SK-N-SH (cell line): ENCODE data around the gene CHPF. TPM values are rescaled to one million over a fixed set of nuclear protein-coding genes. Genes with fewer than 3 reads are reported as not detected.

Source experiments
- CTCF ChIA-PET: fragments of 300-600, 350-600 bp; formaldehyde crosslinking; extraction: SDS; loops from one replicate; lab custom pipeline; 2021; lab: Yijun Ruan, JAX
- POLR2A ChIA-PET: fragments of 350-600 bp; sonication (Branson Sonifier 250); formaldehyde crosslinking; extraction: SDS; loops from one replicate; lab custom pipeline; 2020; ENCODE audit warnings: antibody characterized with exemption, inconsistent platforms; lab: Yijun Ruan, JAX
- DNase-seq: peaks from one replicate; pipeline ENCODE4 v3.0.0; 2012
- H2AFZ ChIP-seq: fragments of 200-600 bp; sonication (generic); 2 replicates; pipeline ENCODE4 v1.8.1; 2016; ENCODE audit warnings: antibody characterized with exemption, mild to moderate bottlenecking, low read depth
- H3F3A ChIP-seq: fragments of 200-600 bp; sonication (generic); replicated peaks from 2 replicates; pipeline ENCODE3; 2016; ENCODE audit warnings: antibody characterized with exemption, mild to moderate bottlenecking; ENCODE audit not compliant: insufficient read depth
- H3K27ac ChIP-seq, 2 experiments: fragments of 200-500 bp in 1 of 2; fragments of 200-600 bp in 1 of 2; sonication (Bioruptor generic) in 1 of 2; sonication (generic), shearing (Covaris generic) in 1 of 2; 2 replicates each; pipeline versions ENCODE4 v1.5.1 to v1.6.1; 2014 to 2016; ENCODE audit warnings: low read depth in 2 of 2, inconsistent platforms in 1 of 2, low read length in 1 of 2, mild to moderate bottlenecking in 1 of 2, mixed read lengths in 1 of 2
- H3K27me3 ChIP-seq: fragments of 200-600 bp; sonication (generic), shearing (Covaris generic); 2 replicates; pipeline ENCODE4 v1.6.1; 2016; ENCODE audit warnings: mixed run types; ENCODE audit not compliant: insufficient read depth
- H3K36me3 ChIP-seq, 2 experiments: fragments of 200-500 bp in 1 of 2; fragments of 200-600 bp in 1 of 2; sonication (Bioruptor generic) in 1 of 2; sonication (generic) in 1 of 2; replicated peaks in 1 of 2; 2 replicates each; pipeline versions ENCODE3 to v1.5.1; 2014 to 2016; ENCODE audit warnings: low read length in 1 of 2, mild to moderate bottlenecking in 1 of 2; ENCODE audit not compliant: insufficient read depth in 2 of 2, control insufficient read depth in 1 of 2
- H3K4me1 ChIP-seq, 2 experiments: fragments of 200-500 bp in 1 of 2; fragments of 200-600 bp in 1 of 2; sonication (Bioruptor generic) in 1 of 2; sonication (generic), shearing (Covaris generic) in 1 of 2; 2 replicates each; pipeline versions ENCODE4 v1.5.1 to v1.6.1; 2014 to 2016; ENCODE audit warnings: low read depth in 1 of 2, low read length in 1 of 2, mixed run types in 1 of 2; ENCODE audit not compliant: insufficient read depth in 2 of 2, control insufficient read depth in 1 of 2
- H3K4me2 ChIP-seq: fragments of 200-600 bp; sonication (generic), shearing (Covaris generic); 2 replicates; pipeline ENCODE4 v1.6.1; 2017; ENCODE audit warnings: mixed run types
- H3K4me3 ChIP-seq, 2 experiments: fragments of 200-500 bp in 1 of 2; fragments of 200-600 bp in 1 of 2; sonication (Bioruptor generic) in 1 of 2; sonication (generic), shearing (Covaris generic) in 1 of 2; 2 replicates each; pipeline versions ENCODE4 v1.5.1 to v1.8.1; 2014 to 2016; ENCODE audit warnings: low read depth in 2 of 2, inconsistent platforms in 1 of 2, low read length in 1 of 2, mild to moderate bottlenecking in 1 of 2, mixed read lengths in 1 of 2, moderate library complexity in 1 of 2
- H3K79me2 ChIP-seq: fragments of 200-600 bp; sonication (generic); 2 replicates; pipeline ENCODE4 v1.8.1; 2017; ENCODE audit warnings: mild to moderate bottlenecking; ENCODE audit not compliant: insufficient read depth
- H3K9ac ChIP-seq: fragments of 200-600 bp; sonication (generic); 2 replicates; pipeline ENCODE4 v1.6.1; 2017; ENCODE audit warnings: mixed run types
- H3K9me2 ChIP-seq: fragments of 200-600 bp; sonication (generic); 2 replicates; pipeline ENCODE4 v1.6.1; 2017; ENCODE audit warnings: mixed run types
- H3K9me3 ChIP-seq: fragments of 200-600 bp; sonication (generic); 2 replicates; pipeline ENCODE4 v1.6.1; 2017; ENCODE audit warnings: mixed run types, mild to moderate bottlenecking, moderate library complexity
- H4K20me1 ChIP-seq: fragments of 200-600 bp; sonication (generic); 2 replicates; pipeline ENCODE4 v1.6.1; 2017; ENCODE audit warnings: mild to moderate bottlenecking, mixed run types; ENCODE audit not compliant: insufficient read depth
- EZH2phosphoT487 ChIP-seq: fragments of 200-600 bp; sonication (generic); IDR thresholded peaks from 2 replicates; pipeline ENCODE4 v1.6.1; 2017; ENCODE audit warnings: low read depth, mixed run types, mild to moderate bottlenecking, antibody characterized with exemption, moderate library complexity, borderline replicate concordance
- FOSL2 ChIP-seq: IDR thresholded peaks from 2 replicates; pipeline ENCODE4 v1.4.0; 2012; ENCODE audit warnings: low read depth, mild to moderate bottlenecking, moderate library complexity, borderline replicate concordance
- FOXJ3 ChIP-seq: sonication (generic); formaldehyde crosslinking; IDR thresholded peaks from 2 replicates; pipeline ENCODE4 v1.5.1; 2020; ENCODE audit warnings: mild to moderate bottlenecking, missing genetic modification reagents
- FOXM1 ChIP-seq: IDR thresholded peaks from 2 replicates; pipeline ENCODE4 v1.4.0; 2012; ENCODE audit warnings: low read depth, mild to moderate bottlenecking
- GABPA ChIP-seq: IDR thresholded peaks from 2 replicates; pipeline ENCODE4 v1.4.0; 2012; ENCODE audit warnings: low read depth, mild to moderate bottlenecking
- GATA2 ChIP-seq: sonication (generic); formaldehyde crosslinking; IDR thresholded peaks from 2 replicates; pipeline ENCODE4 v1.5.0; 2020; ENCODE audit warnings: mild to moderate bottlenecking, missing genetic modification reagents
- IRF3 ChIP-seq: fragments of 150-350 bp; IDR thresholded peaks from 2 replicates; pipeline ENCODE4 v1.6.1; 2016; ENCODE audit warnings: mild to moderate bottlenecking, low read depth, low read length
- JUND ChIP-seq: IDR thresholded peaks from 2 replicates; pipeline ENCODE4 v1.4.0; 2012
- MEF2A ChIP-seq: IDR thresholded peaks from 2 replicates; pipeline ENCODE4 v1.4.0; 2012; ENCODE audit warnings: low read depth, borderline replicate concordance
- NRF1 ChIP-seq: IDR thresholded peaks from 2 replicates; pipeline ENCODE4 v1.6.1; 2012; ENCODE audit warnings: low read depth, mild to moderate bottlenecking, low read length
- REST ChIP-seq: IDR thresholded peaks from 2 replicates; pipeline ENCODE4 v1.6.1; 2012; ENCODE audit warnings: mild to moderate bottlenecking, low read depth, low read length, moderate library complexity
- RFX5 ChIP-seq: IDR thresholded peaks from 2 replicates; pipeline ENCODE4 v1.6.1; 2012; ENCODE audit warnings: mild to moderate bottlenecking, improper control_type of control experiment, low read length
- SMC3 ChIP-seq: IDR thresholded peaks from 2 replicates; pipeline ENCODE4 v1.6.1; 2012; ENCODE audit warnings: low read depth, low read length, improper control_type of control experiment
- TCF12 ChIP-seq: IDR thresholded peaks from 2 replicates; pipeline ENCODE4 v1.4.0; 2012
- TEAD4 ChIP-seq: IDR thresholded peaks from 2 replicates; pipeline ENCODE4 v1.4.0; 2012; ENCODE audit warnings: mild to moderate bottlenecking, borderline replicate concordance; ENCODE audit not compliant: insufficient read depth
- YY1 ChIP-seq: IDR thresholded peaks from 2 replicates; pipeline ENCODE4 v1.4.0; 2012; ENCODE audit warnings: low read depth, mild to moderate bottlenecking
- WGBS: methylation state at CpG from one replicate; pipeline ENCODE4 v1.1.6; 2017; ENCODE audit warnings: low lambda C conversion rate; 5-methylcytosine and 5-hydroxymethylcytosine counted together
- polyA plus RNA-seq, 3 experiments: library from polyadenylated mRNA; depleted of rRNA; stranded (reverse); fragments of >200 nt; gene quantifications; 2 replicates each; pipeline ENCODE4 v1.2.3, GENCODE V29; 2012
- TF ChIP-seq, protein P1 (sequence below): IDR thresholded peaks from 2 replicates; pipeline ENCODE4 v1.4.0; 2012; ENCODE audit warnings: low read depth, borderline replicate concordance
- TF ChIP-seq, protein P2 (sequence below): fragments of 200-600 bp; sonication (generic); IDR thresholded peaks from 2 replicates; pipeline ENCODE4 v1.6.1; 2017; ENCODE audit warnings: antibody characterized with exemption, mild to moderate bottlenecking, moderate library complexity

Gene CHPF
- polyA plus RNA-seq, 1 of the 3 experiments (the other 2 are of a cell fraction), result 141 TPM

DNA sequence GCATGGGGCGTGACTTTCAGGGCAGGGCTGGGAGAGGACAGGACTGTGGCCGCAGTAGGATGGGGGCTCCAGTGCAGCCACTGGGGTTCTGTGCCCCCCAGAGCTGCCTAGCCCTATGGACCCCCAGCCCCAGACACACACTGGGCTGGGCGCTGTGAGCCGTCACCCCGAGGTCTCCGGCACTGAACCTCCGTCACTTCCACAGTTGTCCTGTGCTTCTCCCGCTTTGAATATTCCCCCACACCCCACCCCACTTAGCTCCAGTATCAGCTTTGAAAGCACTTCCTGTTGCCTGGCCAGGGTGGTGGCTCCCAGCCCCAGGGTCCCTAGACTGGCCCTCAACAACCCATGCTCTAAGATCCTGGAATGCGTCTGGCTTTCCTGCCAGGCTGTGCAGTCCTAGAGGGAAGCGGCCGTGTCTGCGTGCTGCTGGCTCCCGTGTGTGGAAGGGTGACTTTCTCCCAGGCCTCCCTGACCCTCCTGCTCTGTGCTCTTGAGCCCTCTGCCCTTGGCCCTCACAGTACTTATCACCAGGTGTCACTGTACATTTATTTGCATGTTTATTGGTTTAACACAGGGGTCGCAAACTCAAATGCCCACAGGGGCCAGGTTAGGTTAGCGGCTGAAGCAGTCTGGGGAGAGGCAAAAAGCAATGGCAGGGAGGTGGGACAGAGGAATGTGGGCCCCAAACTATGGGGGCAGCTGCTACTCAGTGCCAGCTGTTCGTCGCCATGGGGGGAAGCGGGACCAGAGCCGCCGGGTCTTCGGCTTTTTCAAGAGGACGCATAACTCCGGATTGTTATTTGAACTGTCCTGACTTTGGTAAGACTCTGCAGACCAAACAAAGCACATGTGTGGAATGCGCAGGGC lies 17.8 kb upstream of the CHPF start (continued):
- TF ChIP-seq REST (no peak), FOXM1 (no peak), GATA2 (no peak)

- H2AFZ ChIP-seq, result no peak overlapping the region
- H3K4me1 ChIP-seq, result peaks cover 0 to 10% of the 10 kb centered on the region in 2 experiments; a peak in 1 of 4 replicates
- POLR2A ChIA-PET, result interaction anchor here (1.1 to 3.6 kb wide), 4 partner anchors 9 to 72 kb away, joined by 3 to 18 read pairs (median 6); partner anchors contain the start of gene STK11IP
- H3K9ac ChIP-seq, result no peak overlapping the region
- no peak overlapping the region for H3K4me3 ChIP-seq
- H3K79me2 ChIP-seq, result no peaks in the 10 kb centered on the region
- H3K9me3 ChIP-seq, result no peaks in the 10 kb centered on the region
- no peak for TF ChIP-seq JUND
- TF ChIP-seq, protein P1, sequence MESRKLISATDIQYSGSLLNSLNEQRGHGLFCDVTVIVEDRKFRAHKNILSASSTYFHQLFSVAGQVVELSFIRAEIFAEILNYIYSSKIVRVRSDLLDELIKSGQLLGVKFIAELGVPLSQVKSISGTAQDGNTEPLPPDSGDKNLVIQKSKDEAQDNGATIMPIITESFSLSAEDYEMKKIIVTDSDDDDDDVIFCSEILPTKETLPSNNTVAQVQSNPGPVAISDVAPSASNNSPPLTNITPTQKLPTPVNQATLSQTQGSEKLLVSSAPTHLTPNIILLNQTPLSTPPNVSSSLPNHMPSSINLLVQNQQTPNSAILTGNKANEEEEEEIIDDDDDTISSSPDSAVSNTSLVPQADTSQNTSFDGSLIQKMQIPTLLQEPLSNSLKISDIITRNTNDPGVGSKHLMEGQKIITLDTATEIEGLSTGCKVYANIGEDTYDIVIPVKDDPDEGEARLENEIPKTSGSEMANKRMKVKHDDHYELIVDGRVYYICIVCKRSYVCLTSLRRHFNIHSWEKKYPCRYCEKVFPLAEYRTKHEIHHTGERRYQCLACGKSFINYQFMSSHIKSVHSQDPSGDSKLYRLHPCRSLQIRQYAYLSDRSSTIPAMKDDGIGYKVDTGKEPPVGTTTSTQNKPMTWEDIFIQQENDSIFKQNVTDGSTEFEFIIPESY, result no peak
- TF ChIP-seq TEAD4, result no peak
- TF ChIP-seq, protein P2, sequence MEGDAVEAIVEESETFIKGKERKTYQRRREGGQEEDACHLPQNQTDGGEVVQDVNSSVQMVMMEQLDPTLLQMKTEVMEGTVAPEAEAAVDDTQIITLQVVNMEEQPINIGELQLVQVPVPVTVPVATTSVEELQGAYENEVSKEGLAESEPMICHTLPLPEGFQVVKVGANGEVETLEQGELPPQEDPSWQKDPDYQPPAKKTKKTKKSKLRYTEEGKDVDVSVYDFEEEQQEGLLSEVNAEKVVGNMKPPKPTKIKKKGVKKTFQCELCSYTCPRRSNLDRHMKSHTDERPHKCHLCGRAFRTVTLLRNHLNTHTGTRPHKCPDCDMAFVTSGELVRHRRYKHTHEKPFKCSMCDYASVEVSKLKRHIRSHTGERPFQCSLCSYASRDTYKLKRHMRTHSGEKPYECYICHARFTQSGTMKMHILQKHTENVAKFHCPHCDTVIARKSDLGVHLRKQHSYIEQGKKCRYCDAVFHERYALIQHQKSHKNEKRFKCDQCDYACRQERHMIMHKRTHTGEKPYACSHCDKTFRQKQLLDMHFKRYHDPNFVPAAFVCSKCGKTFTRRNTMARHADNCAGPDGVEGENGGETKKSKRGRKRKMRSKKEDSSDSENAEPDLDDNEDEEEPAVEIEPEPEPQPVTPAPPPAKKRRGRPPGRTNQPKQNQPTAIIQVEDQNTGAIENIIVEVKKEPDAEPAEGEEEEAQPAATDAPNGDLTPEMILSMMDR, result no peak
- TF ChIP-seq TCF12, result no peak
- no peak for TF ChIP-seq FOXJ3 (CRISPR knock-in tag)
- TF ChIP-seq RFX5, result no peak
- no peak for TF ChIP-seq EZH2phosphoT487
- TF ChIP-seq NRF1, result no peak
- TF ChIP-seq SMC3, result no peak
- no peak for TF ChIP-seq MEF2A
- no peak for TF ChIP-seq GABPA
- TF ChIP-seq IRF3, result no peak
- TF ChIP-seq YY1, result no peak
- TF ChIP-seq FOSL2, result no peak
- H3K36me3 ChIP-seq, result peaks cover 0 to 12% of the 10 kb centered on the region in 2 experiments
- H3K9me2 ChIP-seq, result no peaks in the 10 kb centered on the region
- CTCF ChIA-PET, result interaction anchor here (0.7 to 7.5 kb wide), 35 partner anchors 9 to 262 kb away, joined by 3 to 107 read pairs (median 6); partner anchors contain the start of genes CHPF, DES, INHA and OBSL1
- H4K20me1 ChIP-seq, result no peaks in the 10 kb centered on the region
- no peak overlapping the region for H3K27ac ChIP-seq
- H3K27me3 ChIP-seq, result no peaks in the 10 kb centered on the region
- H3K4me2 ChIP-seq, result no peak overlapping the region
- WGBS, result 65% methylated on average over 3 of the region's 3 CpGs
- DNase-seq, result no peak
- peaks cover 2% of the 10 kb centered on the region for H3F3A ChIP-seq
These were observed 17.2 kb upstream of the CHPF start for GRCh38 chr2:219560893-219561178.
